Stimulated activated CD8-positive, alpha-beta memory T cell treated with anti-CD3 and anti-CD28 coated beads, Interleukin-7, amount 100 ng/mL, for 1 hour (primary cell): ENCODE measurements around the gene CEACAM8.
"Not testable (repeated sequence)": the region's sequence is repeated elsewhere in the genome, so short reads cannot be mapped to it uniquely, and the experiment has no call there.

Experiments used
- DNase-seq, 2 donors: peaks; one replicate each; pipeline ENCODE4 v3.0.0-alpha.2; 2020; ENCODE audit warnings: low read depth in 2 of 2

The CEACAM8 gene

GRCh38 chr19:42594617-42595489 is at the start of gene CEACAM8:
TSS of gene CEACAM8 (minus strand) at chr19:42594924. CDS start at chr19:42594828, 96 bp downstream.
- no peak for DNase-seq

GRCh38 chr19:42639324-42640092 is 44.8 kb upstream of the CEACAM8 start:
- DNase-seq, result not testable (repeated sequence)

- no peak for DNase-seq
Observed at GRCh38 chr19:42635233-42635539, 40.5 kb upstream of the CEACAM8 start.

- no peak for DNase-seq
Observed at GRCh38 chr19:42634409-42635232, 39.9 kb upstream of the CEACAM8 start.

GRCh38 chr19:42629191-42629590 is 34.5 kb upstream of the CEACAM8 start:
- no peak for DNase-seq

GRCh38 chr19:42628411-42629140 is 33.9 kb upstream of the CEACAM8 start:
- DNase-seq, result no peak

GRCh38 chr19:42627916-42628315 is 33.2 kb upstream of the CEACAM8 start:
- no peak for DNase-seq

GRCh38 chr19:42626181-42626580 is 31.5 kb upstream of the CEACAM8 start:
- DNase-seq, result no peak

GRCh38 chr19:42619271-42619670 is 24.5 kb upstream of the CEACAM8 start:
- DNase-seq, result no peak

- no peak for DNase-seq
Observed at GRCh38 chr19:42613666-42614065, 18.9 kb upstream of the CEACAM8 start.

GRCh38 chr19:42610401-42610915 is 15.7 kb upstream of the CEACAM8 start:
- DNase-seq, result not testable (repeated sequence)

- DNase-seq, result peak in 1 of 2 donors; percentile 13
Observed at GRCh38 chr19:42606660-42607351, 12.1 kb upstream of the CEACAM8 start.

GRCh38 chr19:42601811-42602443 is 7.2 kb upstream of the CEACAM8 start:
- no peak for DNase-seq

- DNase-seq, result peak in 1 of 2 donors; percentile 19
Observed at GRCh38 chr19:42596391-42597072, 1.8 kb upstream of the CEACAM8 start.

GRCh38 chr19:42595550-42596172 is 937 bp upstream of the CEACAM8 start:
- no peak for DNase-seq

GRCh38 chr19:42589792-42590191 is 4.9 kb downstream of the CEACAM8 start:
- DNase-seq, result no peak

GRCh38 chr19:42584466-42584865 is 10.3 kb downstream of the CEACAM8 start:
- no peak for DNase-seq

GRCh38 chr19:42577016-42577415 is 17.7 kb downstream of the CEACAM8 start:
- no peak for DNase-seq

- DNase-seq, result no peak
Observed at GRCh38 chr19:42576241-42576640, 18.5 kb downstream of the CEACAM8 start.
